GM18508 (cell line): ENCODE data around the gene CDC42BPA.
"Not testable (repeated sequence)": the region's sequence is repeated elsewhere in the genome, so short reads cannot be mapped to it uniquely, and the experiment has no call there.

Experiments
- ATAC-seq: cut with Tn5 transposase; IDR thresholded peaks from one replicate; pipeline ENCODE4 v1.9.1; 2021; ENCODE audit warnings: moderate number of reproducible peaks; ENCODE audit not compliant: insufficient read depth, unreplicated experiment

CDC42BPA gene

GRCh38 chr1:227342075-227342829, 24.0 kb upstream of the CDC42BPA start:
- ATAC-seq = no peak

GRCh38 chr1:227336136-227336535, 17.8 kb upstream of the CDC42BPA start:
- not testable (repeated sequence) for ATAC-seq

GRCh38 chr1:227335242-227336020, 17.1 kb upstream of the CDC42BPA start:
- no peak for ATAC-seq

GRCh38 chr1:227333423-227333822, 15.1 kb upstream of the CDC42BPA start:
- no peak for ATAC-seq

GRCh38 chr1:227330279-227331076, 12.2 kb upstream of the CDC42BPA start:
- ATAC-seq = no peak

GRCh38 chr1:227328405-227329019, 10.2 kb upstream of the CDC42BPA start:
- ATAC-seq = no peak

- ATAC-seq = no peak
Measured at GRCh38 chr1:227325156-227325555, 6.9 kb upstream of the CDC42BPA start.

- no peak for ATAC-seq
Measured at GRCh38 chr1:227323967-227324268, 5.6 kb upstream of the CDC42BPA start.

GRCh38 chr1:227323171-227323966, 5.1 kb upstream of the CDC42BPA start:
- no peak for ATAC-seq

GRCh38 chr1:227322376-227322775, 4.1 kb upstream of the CDC42BPA start:
- ATAC-seq = no peak

GRCh38 chr1:227321035-227321434, 2.7 kb upstream of the CDC42BPA start:
- ATAC-seq = peak; percentile 48

GRCh38 chr1:227320476-227320875, 2.2 kb upstream of the CDC42BPA start:
- no peak for ATAC-seq

- ATAC-seq = no peak
Measured at GRCh38 chr1:227318853-227319607, 738 bp upstream of the CDC42BPA start.

GRCh38 chr1:227317523-227318015, 723 bp downstream of the CDC42BPA start:
- no peak for ATAC-seq

- ATAC-seq = no peak
Measured at GRCh38 chr1:227317011-227317451, 1.3 kb downstream of the CDC42BPA start.

GRCh38 chr1:227316456-227316855, 1.8 kb downstream of the CDC42BPA start:
- ATAC-seq = no peak

GRCh38 chr1:227315629-227316346, 2.5 kb downstream of the CDC42BPA start:
- ATAC-seq = no peak
